HepG2 (cell line): ENCODE data around the gene CHD9. TPM values are rescaled to one million over a fixed set of nuclear protein-coding genes. Genes with fewer than 3 reads are reported as not detected.

ENCODE experiments used
- ATAC-seq: fragments of 200-7000 bp; cut with Tn5 transposase; 3 replicates; pipeline ENCODE4 v1.9.1; 2020; ENCODE audit warnings: mild to moderate bottlenecking, moderate library complexity
- BruUV-seq: library from RNA; stranded (reverse); fragments of 400-500 nt; replicated peaks from 2 replicates; lab custom pipeline; 2021; lab: Mats Ljungman, UMichigan
- CTCF ChIA-PET: fragments of 300-600 bp; formaldehyde crosslinking; extraction: SDS; loops from one replicate; lab custom pipeline; 2021; ENCODE audit warnings: low total read pairs, inconsistent platforms, low intra/inter-chr PET ratio; lab: Yijun Ruan, JAX
- POLR2A ChIA-PET: fragments of 350-600 bp; sonication (Branson Sonifier 250); formaldehyde crosslinking; loops from one replicate; lab custom pipeline; 2020; ENCODE audit warnings: antibody characterized with exemption, inconsistent platforms; lab: Yijun Ruan, JAX
- DNase-seq: peaks from one replicate; pipeline ENCODE4 v3.0.0-alpha.2; 2015; ENCODE audit warnings: low spot score
- FAIRE-seq: peaks from 3 replicates; lab custom pipeline; 2011; peaks lifted over from hg19 to GRCh38; lab: Jason Lieb, UNC
- H2AFZ ChIP-seq: one replicate; pipeline ENCODE4 v1.6.1; 2011; ENCODE audit warnings: low read length, inconsistent platforms
- H3K27ac ChIP-seq: fragments of 300-600 bp; 3 replicates; pipeline ENCODE4 v1.8.0; 2011; ENCODE audit warnings: mixed run types, mild to moderate bottlenecking, mixed read lengths, low read length, inconsistent platforms; ENCODE audit not compliant: insufficient read depth; ENCODE audit errors: extremely low read length
- H3K27me3 ChIP-seq, 2 experiments: fragments of 200-600 bp in 1 of 2; 2 replicates in 1 of 2; 3 replicates in 1 of 2; pipeline versions ENCODE4 v1.6.0 to v1.8.0; 2011; ENCODE audit warnings: low read length in 2 of 2, mild to moderate bottlenecking in 2 of 2, moderate library complexity in 2 of 2, inconsistent platforms in 1 of 2; ENCODE audit not compliant: insufficient read depth in 2 of 2, control insufficient read depth in 1 of 2
- H3K36me3 ChIP-seq, 2 experiments: fragments of 200-600 bp in 1 of 2; replicated peaks in 1 of 2; 2 replicates in 1 of 2; 3 replicates in 1 of 2; pipeline versions ENCODE4 v1.5.1 to v1.8.0; 2011; ENCODE audit warnings: low read length in 2 of 2, inconsistent platforms in 1 of 2; ENCODE audit not compliant: insufficient read depth in 2 of 2, control insufficient read depth in 1 of 2
- H3K4me1 ChIP-seq: 2 replicates; pipeline ENCODE4 v1.5.1; 2012; ENCODE audit warnings: low read length, inconsistent platforms; ENCODE audit not compliant: insufficient read depth
- H3K4me2 ChIP-seq: 2 replicates; pipeline ENCODE4 v1.6.0; 2011; ENCODE audit warnings: low read depth, low read length, inconsistent platforms
- H3K4me3 ChIP-seq, 3 experiments: fragments of 200-600 bp in 1 of 3; sonication (generic), shearing (Covaris generic) in 1 of 3; replicated peaks in 1 of 3; 2 replicates each; pipeline ENCODE4 v1.5.1; 2011 to 2016; ENCODE audit warnings: low read length in 3 of 3, inconsistent platforms in 2 of 3, low read depth in 2 of 3, mild to moderate bottlenecking in 2 of 3, control low read depth in 1 of 3, mixed read lengths in 1 of 3; ENCODE audit not compliant: insufficient read depth in 1 of 3
- H3K79me2 ChIP-seq: one replicate; pipeline ENCODE4 v1.6.1; 2011; ENCODE audit warnings: low read length, inconsistent platforms; ENCODE audit not compliant: insufficient read depth
- H3K9ac ChIP-seq: 2 replicates; pipeline ENCODE4 v1.6.0; 2011; ENCODE audit warnings: mild to moderate bottlenecking, low read depth, low read length, inconsistent platforms; ENCODE audit not compliant: insufficient read depth
- H3K9me3 ChIP-seq: 2 replicates; pipeline ENCODE4 v1.5.1; 2012; ENCODE audit warnings: mild to moderate bottlenecking, low read length
- H4K20me1 ChIP-seq: 2 replicates; pipeline ENCODE4 v1.6.0; 2011; ENCODE audit warnings: inconsistent platforms, mild to moderate bottlenecking, low read length, moderate library complexity; ENCODE audit not compliant: insufficient read depth
- MAFK ChIP-seq, 2 experiments: IDR thresholded peaks in 1 of 2; conservative IDR thresholded peaks in 1 of 2; 2 replicates each; pipeline ENCODE4 v1.6.1; 2011; ENCODE audit warnings: improper control_type of control experiment in 2 of 2, low read length in 2 of 2
- WGBS: methylation state at CpG from one replicate; pipeline ENCODE4 v1.1.6; 2017; ENCODE audit warnings: low lambda C conversion rate; 5-methylcytosine and 5-hydroxymethylcytosine counted together
- in situ Hi-C: cut with HindIII; loops from 2 replicates; pipeline ENCODE4 v1.10.0; 2017; ENCODE audit warnings: low pct_unique_long_range_greater_than_20kb; ENCODE audit not compliant: extremely low pct_ligation_motif_present
- intact Hi-C: fragments of 100-400 bp; cut with micrococcal nuclease; formaldehyde crosslinking; loops from one replicate; pipeline ENCODE4 v1.10.0; 2022; ENCODE audit not compliant: unreplicated experiment
- polyA plus RNA-seq, 8 experiments: library from polyadenylated mRNA; depleted of rRNA in 3 of 8; stranded (reverse) in 7 of 8; unstranded in 1 of 8; fragments of >200 nt; fragmentation: Illumina TruSeq in 4 of 8; extraction: Trizol in 4 of 8; gene quantifications; 2 replicates each; pipeline versions ENCODE4 v1.2.1 to v1.2.3, GENCODE V29; 2011 to 2016; ENCODE audit warnings: low read depth in 4 of 8, missing spikeins in 1 of 8, mixed read lengths in 1 of 8; ENCODE audit not compliant: insufficient read depth in 1 of 8
- total RNA-seq, 5 experiments: library from RNA; depleted of rRNA; stranded (reverse); fragments of >200 nt; fragmentation: Illumina TruSeq; extraction: Trizol; gene quantifications; 2 replicates each; pipeline ENCODE4 v1.2.3, GENCODE V29; 2016; ENCODE audit warnings: low read depth in 1 of 5
- TF ChIP-seq, protein P1 (sequence below): sonication (generic); formaldehyde crosslinking; IDR thresholded peaks from 2 replicates; pipeline ENCODE4 v1.4.0; 2020; ENCODE audit warnings: missing genetic modification reagents

CHD9 gene
- total and polyA plus RNA-seq, 2 of the 13 experiments (the other 11 are each of a cell fraction or from before 2014, with no cell fraction given) = 23.4 to 27.7 TPM

DNA sequence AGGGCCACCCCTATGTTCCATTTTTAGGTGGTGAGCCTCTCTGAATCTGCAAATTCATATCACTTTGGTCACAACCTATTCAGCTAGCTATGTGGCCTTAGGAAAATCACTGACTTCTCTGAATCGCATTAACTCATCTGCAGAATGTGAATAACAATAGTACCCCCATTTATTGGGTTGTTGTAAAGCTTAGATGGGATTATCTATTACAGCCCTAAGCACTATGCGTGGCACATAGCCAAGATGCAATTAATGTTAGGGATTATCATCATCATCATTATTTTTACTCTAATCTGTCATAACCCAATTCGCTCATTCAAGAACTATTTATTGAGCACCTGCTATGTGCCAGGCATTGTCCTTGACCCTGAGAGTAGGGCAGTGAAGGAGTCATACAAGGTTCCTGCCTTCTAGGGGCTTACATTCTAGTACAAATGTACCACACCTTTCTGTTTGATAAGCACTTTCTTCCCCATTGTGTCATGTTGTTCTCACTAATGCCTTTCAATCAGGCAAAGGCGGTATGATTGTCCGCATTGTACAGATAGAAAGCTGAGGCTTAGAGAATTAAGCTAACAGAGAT, 38.5 kb downstream of the CHD9 start:
- Histone ChIP-seq H3K79me2 (peaks cover 15% of the 10 kb centered on the region), H2AFZ (no peak overlapping the region), H4K20me1 (no peaks in the 10 kb centered on the region), H3K9ac (no peak overlapping the region), H3K4me2 (no peak overlapping the region), H3K4me3 (no peak overlapping the region), H3K9me3 (no peaks in the 10 kb centered on the region), H3K27ac (no peak overlapping the region), H3K4me1 (peaks cover 53% of the 10 kb centered on the region), H3K27me3 (no peaks in the 10 kb centered on the region), H3K36me3 (no peaks in the 10 kb centered on the region; a peak in 2 of 5 replicates)
- POLR2A ChIA-PET = no interaction called here
- BruUV-seq = no TSS peak
- in situ Hi-C loops (no loop called here), intact Hi-C loops (no loop called here)
- CTCF ChIA-PET = no interaction called here
- 97% methylated on average over 5 of the region's 5 CpGs for WGBS
- DNase-seq (no peak), ATAC-seq (no peak), FAIRE-seq (no peak)
- TF ChIP-seq, protein P1, sequence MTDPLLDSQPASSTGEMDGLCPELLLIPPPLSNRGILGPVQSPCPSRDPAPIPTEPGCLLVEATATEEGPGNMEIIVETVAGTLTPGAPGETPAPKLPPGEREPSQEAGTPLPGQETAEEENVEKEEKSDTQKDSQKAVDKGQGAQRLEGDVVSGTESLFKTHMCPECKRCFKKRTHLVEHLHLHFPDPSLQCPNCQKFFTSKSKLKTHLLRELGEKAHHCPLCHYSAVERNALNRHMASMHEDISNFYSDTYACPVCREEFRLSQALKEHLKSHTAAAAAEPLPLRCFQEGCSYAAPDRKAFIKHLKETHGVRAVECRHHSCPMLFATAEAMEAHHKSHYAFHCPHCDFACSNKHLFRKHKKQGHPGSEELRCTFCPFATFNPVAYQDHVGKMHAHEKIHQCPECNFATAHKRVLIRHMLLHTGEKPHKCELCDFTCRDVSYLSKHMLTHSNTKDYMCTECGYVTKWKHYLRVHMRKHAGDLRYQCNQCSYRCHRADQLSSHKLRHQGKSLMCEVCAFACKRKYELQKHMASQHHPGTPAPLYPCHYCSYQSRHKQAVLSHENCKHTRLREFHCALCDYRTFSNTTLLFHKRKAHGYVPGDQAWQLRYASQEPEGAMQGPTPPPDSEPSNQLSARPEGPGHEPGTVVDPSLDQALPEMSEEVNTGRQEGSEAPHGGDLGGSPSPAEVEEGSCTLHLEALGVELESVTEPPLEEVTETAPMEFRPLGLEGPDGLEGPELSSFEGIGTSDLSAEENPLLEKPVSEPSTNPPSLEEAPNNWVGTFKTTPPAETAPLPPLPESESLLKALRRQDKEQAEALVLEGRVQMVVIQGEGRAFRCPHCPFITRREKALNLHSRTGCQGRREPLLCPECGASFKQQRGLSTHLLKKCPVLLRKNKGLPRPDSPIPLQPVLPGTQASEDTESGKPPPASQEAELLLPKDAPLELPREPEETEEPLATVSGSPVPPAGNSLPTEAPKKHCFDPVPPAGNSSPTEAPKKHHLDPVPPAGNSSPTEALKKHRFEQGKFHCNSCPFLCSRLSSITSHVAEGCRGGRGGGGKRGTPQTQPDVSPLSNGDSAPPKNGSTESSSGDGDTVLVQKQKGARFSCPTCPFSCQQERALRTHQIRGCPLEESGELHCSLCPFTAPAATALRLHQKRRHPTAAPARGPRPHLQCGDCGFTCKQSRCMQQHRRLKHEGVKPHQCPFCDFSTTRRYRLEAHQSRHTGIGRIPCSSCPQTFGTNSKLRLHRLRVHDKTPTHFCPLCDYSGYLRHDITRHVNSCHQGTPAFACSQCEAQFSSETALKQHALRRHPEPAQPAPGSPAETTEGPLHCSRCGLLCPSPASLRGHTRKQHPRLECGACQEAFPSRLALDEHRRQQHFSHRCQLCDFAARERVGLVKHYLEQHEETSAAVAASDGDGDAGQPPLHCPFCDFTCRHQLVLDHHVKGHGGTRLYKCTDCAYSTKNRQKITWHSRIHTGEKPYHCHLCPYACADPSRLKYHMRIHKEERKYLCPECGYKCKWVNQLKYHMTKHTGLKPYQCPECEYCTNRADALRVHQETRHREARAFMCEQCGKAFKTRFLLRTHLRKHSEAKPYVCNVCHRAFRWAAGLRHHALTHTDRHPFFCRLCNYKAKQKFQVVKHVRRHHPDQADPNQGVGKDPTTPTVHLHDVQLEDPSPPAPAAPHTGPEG (CRISPR knock-in tag) = no peak
- TF ChIP-seq MAFK (conservative IDR thresholded peaks at IDR 0.05 in 1 of 2, IDR thresholded peaks at IDR 0.05 in 1 of 2; ENCODE audit: low read length in 2 of 2) = 0 out of 4 replicates have a peak, but pooled peaks of 1 of the 2 experiments have one; percentile 4
